Endothelial cell of umbilical vein (primary cell): Measurements from ENCODE around the gene CTRB2. TPM values are rescaled to one million over a fixed set of nuclear protein-coding genes. Genes with fewer than 3 reads are reported as not detected.

Source experiments
- BruUV-seq: library from RNA; stranded (reverse); fragments of 400-500 nt; replicated peaks from 2 replicates; lab custom pipeline; 2021; lab: Mats Ljungman, UMichigan
- CTCF ChIA-PET: fragments of 300-600, 350-600 bp; sonication (Branson Sonifier 250); formaldehyde crosslinking; loops from one replicate; lab custom pipeline; 2021; ENCODE audit warnings: antibody characterized with exemption, inconsistent platforms; lab: Charles Lee
- POLR2A ChIA-PET: fragments of 300-600, 350-600 bp; sonication (Branson Sonifier 250); formaldehyde crosslinking; loops from one replicate; lab custom pipeline; 2021; ENCODE audit warnings: antibody characterized with exemption, inconsistent platforms; lab: Charles Lee
- DNase-seq: peaks from one replicate; pipeline ENCODE4 v3.0.0-alpha.2; 2011; ENCODE audit warnings: low read depth, low spot score
- FAIRE-seq: peaks from 2 replicates; lab custom pipeline; 2011; peaks lifted over from hg19 to GRCh38; lab: Jason Lieb, UNC
- H2AFZ ChIP-seq: 2 replicates; pipeline ENCODE4 v1.6.0; 2012; ENCODE audit warnings: low read depth, low read length, control low read depth, inconsistent platforms
- H3K27ac ChIP-seq: 2 replicates; pipeline ENCODE4 v1.5.1; 2011; ENCODE audit warnings: low read depth, mild to moderate bottlenecking, control low read depth, low read length, moderate library complexity; ENCODE audit not compliant: insufficient read depth
- H3K27me3 ChIP-seq, 2 experiments: 2 replicates each; pipeline versions ENCODE4 v1.6.0 to v1.6.1; 2011; ENCODE audit warnings: low read length in 2 of 2, mixed read lengths in 1 of 2; ENCODE audit not compliant: control insufficient read depth in 2 of 2, insufficient read depth in 2 of 2
- H3K36me3 ChIP-seq, 2 experiments: 2 replicates in 1 of 2; 3 replicates in 1 of 2; pipeline ENCODE4 v1.5.1; 2011; ENCODE audit warnings: low read length in 2 of 2, mild to moderate bottlenecking in 1 of 2, moderate library complexity in 1 of 2; ENCODE audit not compliant: control insufficient read depth in 2 of 2, insufficient read depth in 2 of 2; ENCODE audit errors: extremely low read depth in 1 of 2
- H3K4me1 ChIP-seq: 3 replicates; pipeline ENCODE4 v1.5.1; 2011; ENCODE audit warnings: mild to moderate bottlenecking, low read length; ENCODE audit not compliant: control insufficient read depth, insufficient read depth; ENCODE audit errors: extremely low read depth
- H3K4me2 ChIP-seq: 2 replicates; pipeline ENCODE4 v1.6.1; 2011; ENCODE audit warnings: low read length, control low read depth, mixed read lengths; ENCODE audit not compliant: insufficient read depth
- H3K4me3 ChIP-seq, 3 experiments: fragments of 200-600 bp in 1 of 3; sonication (generic), shearing (Covaris generic) in 1 of 3; replicated peaks in 1 of 3; 2 replicates each; pipeline ENCODE4 v1.5.1; 2011 to 2016; ENCODE audit warnings: control low read depth in 3 of 3, low read length in 3 of 3, mild to moderate bottlenecking in 2 of 3, inconsistent platforms in 1 of 3, low read depth in 1 of 3, moderate library complexity in 1 of 3; ENCODE audit not compliant: insufficient read depth in 1 of 3
- H3K79me2 ChIP-seq: 2 replicates; pipeline ENCODE4 v1.6.0; 2012; ENCODE audit warnings: low read length, inconsistent platforms; ENCODE audit not compliant: control insufficient read depth, insufficient read depth
- H3K9ac ChIP-seq: replicated peaks from 2 replicates; pipeline ENCODE3; 2011; ENCODE audit warnings: low read length, control low read depth; ENCODE audit not compliant: insufficient read depth; ENCODE audit errors: extremely low read depth
- H3K9me1 ChIP-seq: replicated peaks from 3 replicates; pipeline ENCODE4 v1.6.0; 2011; ENCODE audit warnings: mild to moderate bottlenecking, low read length; ENCODE audit not compliant: control insufficient read depth, insufficient read depth; ENCODE audit errors: extremely low read depth
- H3K9me3 ChIP-seq: replicated peaks from 2 replicates; pipeline ENCODE4 v1.5.1; 2012; ENCODE audit warnings: low read length, inconsistent platforms; ENCODE audit not compliant: control insufficient read depth, insufficient read depth
- H4K20me1 ChIP-seq: replicated peaks from 2 replicates; pipeline ENCODE3; 2011; ENCODE audit warnings: mild to moderate bottlenecking, low read length; ENCODE audit not compliant: control insufficient read depth, insufficient read depth; ENCODE audit errors: extremely low read depth
- EZH2 ChIP-seq: IDR thresholded peaks from 2 replicates; pipeline ENCODE4 v1.6.1; 2012; ENCODE audit warnings: borderline replicate concordance, low read depth, mild to moderate bottlenecking, moderate library complexity, low read length, inconsistent platforms; ENCODE audit not compliant: severe bottlenecking
- POLR2AphosphoS5 ChIP-seq: IDR thresholded peaks from 2 replicates; pipeline ENCODE4 v1.6.1; 2012; ENCODE audit warnings: low read depth, mild to moderate bottlenecking, control low read depth, low read length, moderate library complexity; ENCODE audit not compliant: insufficient read depth
- dilution Hi-C: fragments of 300-500 bp; cut with MboI; formaldehyde crosslinking; loops from one replicate; pipeline ENCODE4 v1.15.0; 2019; ENCODE audit warnings: low sequenced_read_pairs; ENCODE audit not compliant: extremely low pct_ligation_motif_present
- intact Hi-C: fragments of 100-400 bp; cut with micrococcal nuclease; formaldehyde crosslinking; loops from one replicate; pipeline ENCODE4 v1.10.0; 2022
- polyA plus RNA-seq, 4 experiments: library from polyadenylated mRNA; depleted of rRNA in 3 of 4; stranded (reverse) in 3 of 4; unstranded in 1 of 4; fragments of >200 nt; gene quantifications; 2 replicates each; pipeline versions ENCODE4 v1.2.1 to v1.2.3, GENCODE V29; 2011 to 2012; ENCODE audit warnings: missing spikeins in 1 of 4
- total RNA-seq: library from RNA; stranded (reverse); gene quantifications from 2 replicates; pipeline ENCODE4 v1.2.3, GENCODE V29; 2021
- TF ChIP-seq, protein P1 (sequence below), 2 donors: IDR thresholded peaks; 1 replicate in 1 of 2; 2 replicates in 1 of 2; pipeline ENCODE4 v1.5.1; 2011; ENCODE audit warnings: low read length in 2 of 2, mild to moderate bottlenecking in 2 of 2, moderate library complexity in 2 of 2, control low read depth in 1 of 2, inconsistent platforms in 1 of 2, low read depth in 1 of 2; ENCODE audit not compliant: insufficient read depth in 1 of 2; ENCODE audit errors: extremely low read depth in 1 of 2

Gene CTRB2
- total and polyA plus RNA-seq, 2 donors (not counting 3 experiments of a cell fraction or from before 2014, with no cell fraction given) = not detected

DNA sequence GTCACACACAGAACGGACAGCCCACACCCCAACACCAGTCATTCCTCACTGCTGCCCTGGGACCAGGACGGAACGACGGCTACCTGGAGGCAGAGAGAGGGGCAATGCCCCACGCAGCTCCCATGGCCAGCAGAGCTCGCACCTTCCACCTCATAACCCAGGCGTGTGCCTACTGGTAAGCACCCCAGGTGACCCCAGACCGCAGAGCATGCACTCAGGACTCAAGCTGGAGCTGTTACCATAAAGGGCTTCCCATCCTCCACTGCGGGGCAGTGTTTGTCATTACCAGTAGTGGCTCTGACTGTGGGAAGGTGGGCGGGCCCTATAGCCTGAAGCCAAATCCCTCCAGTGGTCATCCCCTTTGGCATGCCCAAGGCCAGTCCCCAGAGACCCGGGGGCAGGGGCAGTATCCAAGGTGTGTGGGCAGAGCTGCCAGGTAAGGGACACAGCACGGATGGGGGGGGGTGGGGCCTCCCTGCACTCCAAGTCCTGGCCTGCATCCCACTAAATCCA lies 49.2 kb upstream of the CTRB2 start:
- Histone ChIP-seq H3K4me2 (peak overlapping the region; percentile 4), H3K36me3 (peaks cover 0 to 2% of the 10 kb centered on the region in 2 experiments), H2AFZ (no peak overlapping the region), H3K9me3 (no peaks in the 10 kb centered on the region), H3K9me1 (no peaks in the 10 kb centered on the region), H3K27me3 (no peaks in the 10 kb centered on the region), H4K20me1 (no peaks in the 10 kb centered on the region), H3K4me3 (no peak overlapping the region), H3K4me1 (peaks cover 74% of the 10 kb centered on the region), H3K27ac (peak overlapping the region; percentile 61), H3K79me2 (peaks cover 91% of the 10 kb centered on the region), H3K9ac (no peak overlapping the region)
- dilution Hi-C loops (no loop called here), intact Hi-C loops (no loop called here)
- peak; percentile 37 for FAIRE-seq
- POLR2A ChIA-PET = interaction anchor here (2.2 kb wide), 2 partner anchors 11 to 84 kb away, joined by 7 read pairs; no protein-coding TSS in a partner anchor
- DNase-seq = peak; percentile 54
- TF ChIP-seq EZH2 = no peak
- TF ChIP-seq, protein P1, sequence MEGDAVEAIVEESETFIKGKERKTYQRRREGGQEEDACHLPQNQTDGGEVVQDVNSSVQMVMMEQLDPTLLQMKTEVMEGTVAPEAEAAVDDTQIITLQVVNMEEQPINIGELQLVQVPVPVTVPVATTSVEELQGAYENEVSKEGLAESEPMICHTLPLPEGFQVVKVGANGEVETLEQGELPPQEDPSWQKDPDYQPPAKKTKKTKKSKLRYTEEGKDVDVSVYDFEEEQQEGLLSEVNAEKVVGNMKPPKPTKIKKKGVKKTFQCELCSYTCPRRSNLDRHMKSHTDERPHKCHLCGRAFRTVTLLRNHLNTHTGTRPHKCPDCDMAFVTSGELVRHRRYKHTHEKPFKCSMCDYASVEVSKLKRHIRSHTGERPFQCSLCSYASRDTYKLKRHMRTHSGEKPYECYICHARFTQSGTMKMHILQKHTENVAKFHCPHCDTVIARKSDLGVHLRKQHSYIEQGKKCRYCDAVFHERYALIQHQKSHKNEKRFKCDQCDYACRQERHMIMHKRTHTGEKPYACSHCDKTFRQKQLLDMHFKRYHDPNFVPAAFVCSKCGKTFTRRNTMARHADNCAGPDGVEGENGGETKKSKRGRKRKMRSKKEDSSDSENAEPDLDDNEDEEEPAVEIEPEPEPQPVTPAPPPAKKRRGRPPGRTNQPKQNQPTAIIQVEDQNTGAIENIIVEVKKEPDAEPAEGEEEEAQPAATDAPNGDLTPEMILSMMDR (IDR thresholded peaks at IDR 0.05; ENCODE audit: extremely low read depth in 1 of 2, insufficient read depth in 1 of 2, low read depth in 1 of 2, low read length in 2 of 2) = peak in 1 of 2 donors; percentile 22
- BruUV-seq = no TSS peak
- CTCF ChIA-PET = interaction anchor here (1.0 to 8.4 kb wide), 12 partner anchors 10 to 146 kb away, joined by 3 to 48 read pairs (median 5); no protein-coding TSS in a partner anchor

DNA sequence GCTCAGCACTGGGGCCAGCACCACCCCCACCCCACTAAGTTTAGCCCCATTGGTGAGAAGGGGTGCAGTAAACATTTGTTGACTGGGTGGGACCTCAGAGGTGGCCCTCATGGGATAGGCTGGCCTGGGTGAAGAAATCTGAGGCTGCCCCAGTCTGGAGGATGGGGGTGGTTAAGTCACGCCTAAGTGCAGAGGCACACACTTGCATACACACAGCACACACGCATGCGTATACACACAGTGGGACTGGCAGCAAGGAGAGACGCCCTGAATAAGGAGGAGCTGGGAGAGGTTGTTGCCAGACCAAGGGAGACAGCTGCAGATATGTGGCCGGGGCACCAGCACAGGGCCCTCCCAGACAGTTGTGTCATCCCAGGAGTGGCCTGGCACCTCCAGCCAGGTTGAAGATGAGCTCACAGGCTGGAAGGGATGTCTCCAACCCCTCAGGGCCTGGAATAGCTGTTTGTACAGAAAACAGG lies 47.4 kb upstream of the CTRB2 start:
- peaks cover 76% of the 10 kb centered on the region for H3K4me1 ChIP-seq
- no TSS peak for BruUV-seq
- intact Hi-C loops = loop anchor here (5.0 kb wide), 1 partner anchor 208 kb away; the partner anchor contains the start of gene TMEM170A
- H3K4me3 ChIP-seq = no peak overlapping the region
- H3K9ac ChIP-seq = peak overlapping the region; percentile 10
- peak overlapping the region; percentile 25 for H3K4me2 ChIP-seq
- H3K79me2 ChIP-seq = peaks cover 92% of the 10 kb centered on the region
- H3K9me3 ChIP-seq = no peaks in the 10 kb centered on the region
- TF ChIP-seq EZH2 = no peak
- TF ChIP-seq POLR2AphosphoS5 = peak; percentile 52
- POLR2A ChIA-PET = interaction anchor here (1.1 to 2.2 kb wide), 2 partner anchors 9 to 87 kb away, joined by 3 to 7 read pairs; no protein-coding TSS in a partner anchor
- H3K27me3 ChIP-seq = no peaks in the 10 kb centered on the region
- H3K36me3 ChIP-seq = no peaks in the 10 kb centered on the region
- no peaks in the 10 kb centered on the region for H3K9me1 ChIP-seq
- H3K27ac ChIP-seq = peak overlapping the region; percentile 56
- CTCF ChIA-PET = interaction anchor here (0.8 to 8.4 kb wide), 10 partner anchors 9 to 148 kb away, joined by 3 to 48 read pairs (median 10); no protein-coding TSS in a partner anchor
- FAIRE-seq (peak; percentile 74), DNase-seq (peak; percentile 67)
- H4K20me1 ChIP-seq = no peaks in the 10 kb centered on the region
- dilution Hi-C loops = no loop called here
- no peak overlapping the region for H2AFZ ChIP-seq
